Stimulated activated CD8-positive, alpha-beta memory T cell treated with anti-CD3 and anti-CD28 coated beads, Interleukin-7, amount 100 ng/mL, for 1 hour (primary cell): ENCODE results near the gene LRRK1.

ENCODE experiments used
- DNase-seq, 2 donors: peaks; one replicate each; pipeline ENCODE4 v3.0.0-alpha.2; 2020; ENCODE audit warnings: low read depth in 2 of 2

LRRK1 gene

DNA sequence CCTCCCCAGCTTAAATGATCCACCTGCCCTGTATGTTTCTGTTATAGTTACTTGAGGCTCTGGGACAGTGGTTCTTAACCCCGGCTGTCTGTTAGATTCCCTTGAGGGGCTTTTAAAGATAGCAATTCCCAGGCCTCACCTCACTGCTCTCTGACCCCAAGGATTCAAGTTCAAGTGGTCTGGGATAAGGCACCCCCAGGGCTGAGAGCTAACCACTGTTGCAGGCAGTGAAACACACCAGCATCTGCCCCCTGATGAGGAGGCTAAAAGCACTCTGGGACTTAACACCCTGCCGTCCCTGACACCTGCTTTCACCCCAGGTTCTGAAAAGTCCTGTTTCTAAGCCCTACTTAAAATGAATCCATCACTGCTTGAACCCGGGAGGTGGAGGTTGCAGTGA lies 103.7 kb downstream of the LRRK1 start:
- DNase-seq: no peak

DNA sequence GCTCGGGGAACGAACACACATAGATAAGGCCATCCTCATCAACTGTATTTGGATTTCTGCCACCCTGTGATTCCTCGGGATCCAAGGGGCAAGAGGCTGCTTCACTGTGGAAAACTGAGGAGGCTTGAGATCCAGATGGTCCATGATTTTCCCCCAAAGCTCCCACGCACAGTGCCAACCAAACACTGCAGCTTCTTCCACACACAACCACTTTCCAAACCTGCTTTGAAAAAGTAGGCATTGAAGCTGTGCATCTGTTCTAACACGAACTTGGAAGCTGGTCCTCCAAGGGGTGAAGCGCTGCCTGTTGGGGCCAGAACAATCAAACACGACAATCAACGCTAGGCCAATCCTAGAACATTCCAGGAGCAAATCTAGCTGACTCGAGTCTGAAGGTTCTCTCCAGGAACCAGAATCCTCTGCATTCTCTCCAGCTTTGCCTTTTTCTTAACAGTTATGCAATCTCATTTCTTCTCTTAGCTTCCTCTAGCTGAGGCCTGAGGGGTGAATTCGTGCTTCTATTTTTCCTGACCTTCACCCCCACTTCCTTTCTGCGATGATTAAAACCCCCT lies 104.4 kb downstream of the LRRK1 start:
- DNase-seq: no peak

DNA sequence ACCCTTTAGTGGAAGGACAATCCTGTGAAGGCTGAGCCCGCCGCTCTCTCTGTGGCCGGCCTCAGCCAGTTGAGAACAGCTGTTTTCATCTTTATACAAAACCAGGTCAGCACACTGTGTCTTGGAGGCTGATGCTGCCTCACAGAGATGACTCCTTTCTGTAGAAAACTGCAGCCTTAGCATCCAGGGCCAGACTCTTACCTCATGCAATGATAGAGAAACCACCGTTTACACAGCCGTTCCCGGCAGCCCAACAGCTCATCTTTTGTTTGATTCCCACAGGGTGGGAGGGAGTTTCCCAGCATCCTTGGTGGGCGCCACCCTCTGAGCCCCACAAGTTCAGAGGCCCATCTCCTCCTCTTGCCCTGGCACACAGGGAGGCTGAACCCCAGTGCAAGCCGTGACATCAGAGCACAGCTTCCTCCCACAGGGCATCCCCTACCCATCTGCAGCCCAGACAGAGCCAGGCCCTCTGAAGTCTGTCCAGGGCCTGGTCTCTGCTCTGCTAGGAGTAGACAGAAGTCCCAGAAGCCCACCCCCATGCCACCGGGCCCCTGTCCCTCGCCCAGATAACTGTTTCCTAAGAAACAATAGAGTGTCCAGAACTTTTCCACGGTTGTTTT lies 105.0 kb downstream of the LRRK1 start:
- DNase-seq: no peak

DNA sequence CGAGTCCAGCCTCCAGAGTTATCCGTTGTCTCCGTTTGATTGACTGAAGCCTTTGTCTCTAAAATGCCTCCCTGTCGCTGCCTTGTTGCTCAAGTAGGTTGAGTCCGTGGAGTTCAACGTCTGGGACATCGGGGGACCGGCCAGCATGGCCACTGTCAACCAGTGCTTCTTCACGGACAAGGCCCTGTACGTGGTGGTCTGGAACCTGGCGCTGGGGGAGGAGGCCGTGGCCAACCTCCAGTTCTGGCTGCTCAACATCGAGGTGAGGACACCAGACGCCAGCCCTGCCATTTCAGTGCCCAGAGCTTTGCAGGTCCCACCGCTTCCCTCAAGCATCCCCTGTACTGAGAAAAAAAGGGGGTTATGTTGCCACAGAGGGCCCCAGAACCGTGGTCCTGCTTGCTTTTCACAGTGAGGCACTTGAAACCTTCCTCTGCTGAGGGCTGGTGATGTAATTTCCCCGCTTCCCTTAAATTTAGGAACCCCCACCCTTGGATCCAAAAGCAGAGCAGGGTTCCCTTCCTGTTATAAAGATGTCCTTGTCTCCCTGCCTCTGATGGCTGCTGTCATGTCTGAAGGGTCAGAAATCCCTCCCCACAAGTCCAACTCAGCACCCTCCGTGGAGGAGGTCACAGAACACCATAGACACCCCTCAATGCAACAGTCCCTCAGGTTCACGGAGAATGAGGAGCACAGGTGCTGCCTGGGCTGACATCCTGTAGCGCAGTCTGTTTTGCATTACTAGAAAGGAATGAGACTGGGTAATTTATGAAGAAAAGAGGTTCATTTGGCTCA lies 105.7 kb downstream of the LRRK1 start:
- no peak for DNase-seq

DNA sequence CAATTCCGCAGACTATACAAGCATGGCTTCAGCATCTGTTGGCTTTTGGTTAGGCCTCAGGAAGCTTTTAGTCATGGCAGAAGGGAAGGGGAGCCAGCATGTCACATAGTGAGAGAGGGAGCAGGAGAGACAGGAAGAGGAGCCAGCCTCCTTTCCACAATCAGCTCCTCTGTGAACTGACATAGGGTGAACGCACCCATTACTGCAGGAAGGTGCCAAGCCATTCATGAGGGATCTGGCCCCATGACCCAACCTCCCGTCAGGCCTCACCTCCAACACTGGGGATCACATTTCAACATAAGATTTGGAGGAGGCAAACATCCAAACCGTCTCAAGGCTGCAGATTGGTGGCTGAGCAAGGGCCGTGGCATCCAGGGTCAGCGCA lies 106.3 kb downstream of the LRRK1 start:
- DNase-seq: no peak

DNA sequence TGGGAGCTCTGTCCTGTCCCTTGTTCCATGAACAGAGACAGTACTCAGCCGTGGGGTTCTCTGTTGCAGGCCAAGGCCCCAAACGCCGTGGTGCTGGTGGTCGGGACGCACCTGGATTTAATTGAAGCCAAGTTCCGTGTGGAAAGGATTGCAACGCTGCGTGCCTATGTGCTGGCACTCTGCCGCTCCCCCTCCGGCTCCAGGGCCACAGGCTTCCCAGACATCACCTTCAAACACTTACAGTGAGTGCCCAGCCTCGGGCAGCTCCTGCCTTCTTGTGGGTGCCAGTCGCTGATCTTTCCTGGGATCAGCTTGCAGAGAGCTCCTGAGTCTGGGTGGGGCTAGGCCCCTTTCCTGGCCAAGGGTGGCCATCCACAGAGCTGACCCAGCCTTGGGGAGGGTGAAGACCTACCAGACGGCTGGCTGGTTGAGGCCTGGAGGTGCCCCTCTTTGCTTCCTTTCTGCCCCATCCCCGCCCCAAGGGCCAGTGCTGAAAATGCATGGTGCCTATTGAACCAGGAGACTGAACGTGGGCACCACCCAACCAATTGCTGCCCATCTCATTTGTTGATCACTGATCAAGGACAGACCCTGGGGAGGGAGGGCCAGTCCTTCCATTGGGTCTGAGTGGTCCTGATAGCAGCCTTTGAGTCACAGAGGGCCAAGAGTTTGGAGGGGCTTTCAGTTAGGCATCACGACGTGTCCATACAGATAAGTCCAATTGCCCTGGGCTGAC lies 106.9 kb downstream of the LRRK1 start:
- DNase-seq: no peak

DNA sequence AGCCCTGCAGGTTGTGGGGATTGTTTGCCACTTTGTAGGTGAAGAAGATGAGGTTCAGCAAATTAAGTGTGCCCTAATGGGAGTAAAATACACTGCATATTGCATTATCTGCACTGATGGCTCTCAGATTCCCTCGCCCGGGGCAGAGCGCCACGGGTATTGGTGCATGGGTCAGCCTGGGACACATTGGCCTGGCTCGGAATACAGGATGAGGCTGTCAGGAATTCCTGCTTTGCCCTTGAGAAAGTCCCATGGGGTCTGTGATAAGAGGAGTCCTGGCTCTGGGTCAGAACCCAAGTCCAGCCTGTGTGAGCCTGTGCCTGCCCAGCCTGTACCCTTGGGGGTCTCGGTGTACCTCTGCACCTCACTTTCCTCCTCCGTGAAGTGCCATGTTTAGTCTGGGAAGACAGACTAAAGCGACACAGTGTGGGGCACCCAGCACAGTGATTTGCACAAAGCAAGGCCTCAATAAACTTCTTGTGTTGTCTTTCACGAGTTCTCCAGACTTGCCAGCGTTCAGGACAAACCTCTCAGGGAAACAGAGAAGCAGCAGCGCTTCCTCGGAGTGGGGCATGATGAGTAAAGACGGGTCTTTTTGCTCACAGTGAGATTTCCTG lies 107.6 kb downstream of the LRRK1 start:
- DNase-seq: no peak

DNA sequence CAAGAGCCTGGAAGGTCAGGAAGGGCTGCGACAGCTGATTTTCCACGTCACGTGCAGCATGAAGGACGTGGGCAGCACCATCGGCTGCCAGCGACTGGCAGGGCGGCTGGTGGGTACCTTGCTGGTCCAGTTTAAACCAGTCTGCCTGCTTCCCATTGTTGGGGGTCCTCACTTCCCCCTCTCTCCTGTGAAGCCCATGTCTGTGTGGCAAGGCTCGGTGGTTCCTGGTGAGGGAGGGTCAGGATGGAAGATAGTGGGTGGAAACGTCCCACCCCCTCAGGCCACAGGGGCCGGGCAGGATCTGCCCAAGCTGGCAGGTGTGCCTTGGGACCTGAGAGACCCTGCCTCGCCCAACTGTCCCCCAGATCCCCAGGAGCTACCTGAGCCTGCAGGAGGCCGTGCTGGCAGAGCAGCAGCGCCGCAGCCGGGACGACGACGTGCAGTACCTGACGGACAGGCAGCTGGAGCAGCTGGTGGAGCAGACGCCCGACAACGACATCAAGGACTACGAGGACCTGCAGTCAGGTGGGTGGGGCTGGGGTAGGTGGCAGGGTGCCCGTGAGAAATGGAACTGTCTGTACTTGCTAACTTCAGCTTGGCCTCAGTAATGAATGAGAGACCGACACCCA lies 108.2 kb downstream of the LRRK1 start:
- no peak for DNase-seq

DNA sequence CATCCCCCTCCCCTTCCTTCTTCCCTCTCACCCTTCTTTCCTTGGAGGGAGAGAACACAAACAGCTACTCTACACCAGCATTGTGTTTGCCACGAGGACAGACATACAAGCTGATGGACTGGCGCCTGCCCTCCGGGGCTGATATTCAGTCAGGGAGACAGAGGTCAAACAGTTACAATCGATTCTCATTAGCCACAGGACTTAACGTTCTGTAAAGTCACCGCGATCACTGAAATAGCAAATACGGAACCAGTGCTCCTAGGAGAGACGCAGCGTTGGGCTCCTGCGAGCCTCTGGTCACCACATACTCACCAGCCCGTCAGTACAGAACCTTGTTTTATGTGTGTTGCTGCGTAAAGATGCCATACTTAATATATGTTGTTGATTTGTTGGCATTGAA lies 108.8 kb downstream of the LRRK1 start:
- DNase-seq: no peak

DNA sequence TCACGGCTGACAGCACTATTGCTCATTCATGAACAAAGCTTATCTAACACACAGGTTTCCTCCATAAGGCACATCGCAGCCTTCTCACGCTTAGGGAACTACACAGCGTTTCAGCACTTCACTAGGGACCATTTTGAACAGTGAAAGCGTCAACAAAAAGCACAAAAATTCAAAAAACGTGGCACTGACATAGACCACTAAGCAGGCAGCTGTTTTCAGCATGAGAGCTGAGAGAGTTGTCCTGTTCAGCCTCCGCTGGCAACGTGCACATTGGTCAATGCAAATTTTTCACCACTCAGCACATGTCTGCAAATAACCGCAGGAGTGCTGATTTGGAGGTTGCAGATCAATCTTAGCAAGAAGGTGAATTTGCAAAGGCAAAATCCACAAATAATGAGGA lies 109.2 kb downstream of the LRRK1 start:
- DNase-seq: no peak

DNA sequence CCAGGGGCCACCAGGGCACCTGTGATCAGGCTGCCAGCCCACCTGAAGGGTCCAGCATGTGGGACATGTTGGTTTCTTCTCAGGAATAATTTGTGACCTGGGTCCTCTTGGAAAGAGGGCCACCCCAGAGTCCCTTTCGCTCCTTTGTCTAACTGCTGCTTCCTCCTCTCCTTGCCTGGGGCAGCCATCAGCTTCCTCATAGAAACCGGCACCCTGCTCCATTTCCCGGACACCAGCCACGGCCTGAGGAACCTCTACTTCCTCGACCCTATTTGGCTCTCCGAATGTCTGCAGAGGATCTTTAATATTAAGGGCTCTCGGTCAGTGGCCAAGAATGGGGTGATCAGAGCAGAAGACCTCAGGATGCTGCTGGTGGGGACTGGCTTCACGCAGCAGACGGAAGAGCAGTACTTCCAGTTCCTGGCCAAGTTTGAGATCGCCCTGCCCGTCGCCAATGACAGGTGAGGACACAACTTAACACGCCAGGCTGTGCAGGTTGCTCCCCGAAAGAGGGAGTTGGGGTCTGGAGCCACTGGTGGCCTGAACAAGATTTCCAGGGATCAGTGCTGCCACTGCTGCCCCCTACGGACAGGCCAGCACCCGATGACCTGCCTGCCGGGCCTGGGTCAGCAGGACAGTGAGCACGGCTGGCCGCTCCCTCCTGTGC lies 109.7 kb downstream of the LRRK1 start:
- DNase-seq: no peak

DNA sequence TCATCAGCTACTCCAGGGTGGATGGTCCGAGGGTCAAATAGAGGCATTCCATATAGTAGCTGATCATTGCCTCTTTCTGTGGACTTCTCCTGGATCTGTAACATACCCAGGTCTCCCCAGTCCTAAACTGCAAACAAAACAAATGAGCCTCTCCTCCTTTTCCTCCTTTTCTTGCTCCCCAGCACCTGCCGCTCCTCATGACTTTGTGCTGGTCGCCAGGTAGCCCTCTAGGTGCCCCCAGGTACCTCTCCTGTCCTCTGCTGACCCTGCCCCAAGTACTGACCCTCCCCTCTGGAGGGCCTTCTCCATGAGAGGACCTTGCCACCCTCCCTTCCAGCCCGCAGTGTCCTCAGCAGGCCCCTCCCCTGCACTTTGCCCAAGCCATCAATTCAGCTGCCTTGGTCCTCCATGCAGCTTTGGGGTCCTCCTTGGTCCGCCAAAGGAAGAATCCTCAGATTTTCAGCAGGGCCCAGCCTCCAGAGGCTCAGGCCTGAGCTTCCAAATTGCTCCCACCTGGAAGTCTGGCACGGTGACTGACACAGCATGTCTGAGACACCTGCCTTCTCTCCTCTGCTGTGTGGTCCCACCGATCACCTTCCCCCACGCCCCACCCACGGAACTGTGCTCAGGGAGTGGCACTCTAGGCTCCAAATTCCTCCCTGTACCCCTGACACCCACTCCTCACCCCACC lies 111.0 kb downstream of the LRRK1 start:
- DNase-seq: no peak

DNA sequence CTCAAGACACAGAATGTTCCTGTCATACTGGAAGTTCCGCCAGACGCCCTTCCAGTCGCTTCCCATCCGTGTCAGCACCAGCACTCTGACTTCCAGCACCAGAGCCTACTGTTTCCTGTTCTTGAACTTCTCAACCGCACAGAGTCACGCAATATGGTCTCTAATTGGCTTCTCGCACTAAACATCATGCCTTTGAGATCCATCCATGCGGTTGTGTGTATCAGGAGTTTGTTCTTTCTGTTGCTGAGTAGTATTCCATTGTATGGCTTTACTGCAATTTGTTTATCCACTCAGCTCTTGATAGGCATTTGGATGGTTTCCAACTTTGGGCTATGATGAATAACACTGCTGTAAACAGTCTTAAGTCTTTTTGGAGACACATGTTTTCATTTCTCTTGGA lies 112.1 kb downstream of the LRRK1 start:
- DNase-seq: no peak

DNA sequence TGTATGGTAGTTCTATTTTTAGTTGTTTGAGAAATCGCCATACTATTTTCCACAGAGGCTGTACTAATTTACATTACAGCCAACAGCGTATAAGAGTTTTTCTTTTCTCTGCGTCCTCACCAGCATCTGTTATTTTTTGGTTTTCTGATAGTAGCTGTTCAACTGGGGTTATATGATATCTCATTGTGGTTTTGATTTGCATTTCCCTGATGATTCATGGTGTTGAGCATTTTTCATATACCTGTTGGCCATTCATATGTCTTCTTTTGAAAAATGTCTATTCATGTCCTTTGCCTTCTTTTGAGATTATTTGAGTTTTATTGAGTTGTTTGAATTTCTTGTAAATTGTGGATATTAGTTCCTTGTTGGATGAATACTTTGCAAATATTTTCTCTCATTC lies 114.6 kb downstream of the LRRK1 start:
- no peak for DNase-seq

DNA sequence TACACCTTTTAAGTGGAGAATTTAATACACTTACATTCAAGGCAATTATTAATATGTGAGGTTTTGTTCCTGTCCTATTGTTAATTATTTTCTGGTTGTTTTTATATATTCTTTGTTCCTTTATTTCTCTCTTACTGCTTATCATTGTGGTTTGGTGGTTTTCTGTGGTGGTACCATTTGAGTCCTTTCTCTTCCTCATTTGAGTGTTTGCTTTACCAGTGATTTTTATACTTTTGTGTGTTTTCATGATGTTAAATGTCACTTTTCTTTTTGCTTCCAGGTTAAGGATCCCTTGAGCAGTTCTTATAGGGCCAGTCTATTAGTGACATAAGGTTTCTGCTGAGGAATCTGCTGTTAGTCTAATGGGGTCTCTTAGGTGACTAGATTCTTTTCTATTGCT lies 116.5 kb downstream of the LRRK1 start:
- no peak for DNase-seq

DNA sequence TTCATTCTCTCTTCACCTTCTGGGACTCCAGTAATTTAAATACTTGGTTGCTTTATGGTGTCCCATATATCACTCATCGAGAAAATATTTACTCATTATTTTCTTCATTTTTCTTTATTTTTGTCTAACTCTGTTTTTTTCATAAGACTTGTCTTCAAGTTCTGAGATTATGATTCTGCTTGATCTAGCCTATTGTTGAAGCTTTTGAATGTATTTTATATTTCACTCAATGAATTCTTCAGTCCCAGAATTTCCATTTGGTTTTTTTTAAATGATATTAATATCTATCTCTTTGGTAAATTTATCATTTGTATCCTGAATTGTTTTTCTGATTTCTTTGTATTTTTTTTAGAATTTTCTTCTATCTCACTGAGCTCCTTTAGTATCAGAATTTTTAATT lies 117.0 kb downstream of the LRRK1 start:
- no peak for DNase-seq

DNA sequence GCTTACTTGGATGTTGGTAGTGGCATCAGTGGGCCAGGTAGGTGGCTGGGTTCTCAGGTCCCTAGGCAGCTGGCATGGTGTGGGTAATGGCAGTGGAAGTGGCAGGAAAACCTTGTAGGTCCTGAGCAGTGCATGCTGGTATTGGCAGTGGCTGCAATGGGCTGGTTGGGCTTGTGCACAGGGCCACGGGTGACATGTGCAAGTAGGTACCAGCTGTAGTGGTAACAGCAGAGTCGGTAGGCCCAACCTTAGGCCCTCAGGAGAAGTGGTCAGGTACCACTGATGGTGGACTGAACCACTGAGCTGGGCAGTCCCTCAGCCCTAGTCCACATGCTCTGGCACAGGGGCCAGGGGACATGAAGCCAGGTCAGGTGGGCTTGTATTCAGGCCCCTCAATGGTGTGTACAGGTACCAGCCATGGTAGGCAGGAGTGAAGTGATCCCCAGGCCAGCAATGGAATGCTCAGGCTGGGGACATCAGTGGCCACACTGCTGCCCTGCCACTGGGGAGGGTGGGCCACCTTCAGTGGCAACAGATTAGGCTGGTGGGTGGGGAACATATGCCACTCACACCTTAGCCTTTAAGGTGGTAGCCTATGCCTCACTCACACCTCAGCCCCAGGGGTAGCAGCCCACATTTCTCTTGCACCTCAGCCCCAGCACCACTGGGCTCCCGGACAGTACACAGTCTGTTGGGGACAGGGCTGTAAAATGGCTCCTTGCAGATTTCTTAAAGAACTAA lies 118.1 kb downstream of the LRRK1 start:
- no peak for DNase-seq

DNA sequence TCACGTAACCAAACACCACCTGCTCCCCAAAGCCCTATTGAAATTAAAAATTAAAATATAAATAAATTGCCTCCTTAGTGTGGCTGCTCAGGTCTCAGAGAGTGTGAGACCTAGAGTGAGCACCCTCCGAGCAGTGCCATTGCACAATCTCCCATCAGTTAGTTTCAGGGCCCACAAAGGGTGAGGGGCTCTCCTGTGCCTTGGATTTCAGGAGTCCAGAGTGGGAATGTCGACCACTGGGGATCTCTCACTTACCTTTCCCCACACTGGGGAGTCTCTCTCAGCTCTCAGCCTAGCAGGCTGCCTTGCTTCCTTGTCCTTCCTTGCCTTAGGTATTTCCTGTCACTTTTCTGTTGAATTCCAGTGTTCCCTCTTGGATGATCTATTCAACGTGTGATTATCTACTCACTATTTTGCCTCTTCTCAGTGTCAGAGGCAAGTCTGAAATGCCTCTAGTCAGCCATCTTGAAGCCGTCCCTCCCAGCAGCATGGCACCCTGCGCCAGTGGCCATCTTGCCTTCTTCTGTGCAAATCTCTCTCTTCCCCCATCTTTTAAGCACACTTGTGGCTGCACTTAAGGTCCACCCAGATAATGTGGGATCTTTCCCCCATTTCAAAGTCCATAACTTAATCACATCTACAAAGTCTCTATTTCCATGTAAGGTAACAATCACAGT lies 119.3 kb downstream of the LRRK1 start:
- DNase-seq: no peak

DNA sequence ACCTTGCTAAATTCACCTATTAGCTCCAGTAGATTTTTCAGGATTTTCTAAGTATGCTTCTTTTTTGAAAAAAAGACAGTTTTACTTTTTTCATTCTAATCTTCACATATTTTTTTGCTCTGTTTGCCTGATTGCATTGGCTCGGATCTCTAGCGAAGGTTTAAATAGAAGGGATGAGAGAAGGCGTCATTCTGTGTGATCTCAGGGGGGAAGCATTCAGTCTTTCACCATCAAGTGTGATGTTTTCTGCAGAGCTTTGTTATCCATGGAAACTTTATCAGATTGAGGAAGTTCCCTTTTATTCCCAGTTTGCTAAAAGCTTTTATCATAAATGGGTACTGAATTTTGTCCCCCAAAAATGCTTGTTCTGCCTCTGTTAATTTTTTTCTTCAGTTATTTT lies 120.3 kb downstream of the LRRK1 start:
- no peak for DNase-seq
